Right ventricle myocardium superior (tissue), 1 donor: ENCODE measurements around the gene ATP6AP2. TPM values are rescaled to one million over a fixed set of nuclear protein-coding genes. Genes with fewer than 3 reads are reported as not detected.

Source experiments
- ATAC-seq: fragments of 200-7000 bp; cut with Tn5 transposase; one replicate; pipeline ENCODE4 v1.9.1; 2020; ENCODE audit warnings: mild to moderate bottlenecking; ENCODE audit not compliant: poor library complexity
- DNase-seq: peaks from one replicate; pipeline ENCODE4 v3.0.0-alpha.2; 2020
- intact Hi-C: fragments of 100-400 bp; cut with DNase I; formaldehyde crosslinking; loops from one replicate; pipeline ENCODE4 v1.11.2; 2022
- total RNA-seq: library from RNA; stranded (reverse); fragmentation: NEBNext Ultra II Directional; extraction: Animal tissue kit (Norgen Biotek cat#: 25700); gene quantifications from one replicate; pipeline ENCODE4 v1.2.1, GENCODE V29; 2021
- donor health status: DM: no; HTN: yes; CAD: no; lungs with severe emphysema.

Gene ATP6AP2
- total RNA-seq, 1 donor from 2014 or later, result 41.0 TPM

GRCh38 chrX:40623139-40623536 lies 42.4 kb downstream of the ATP6AP2 start, which contains the start of gene MPC1L:
Gene MPC1L (plus strand): TSS chrX:40623428. CDS start chrX:40623566, 138 bp downstream.
- intact Hi-C loops, result no loop called here
- no peak for ATAC-seq
- no peak for DNase-seq

- no peak for ATAC-seq
- intact Hi-C loops, result no loop called here
Observed at GRCh38 chrX:40623665-40624064, 42.9 kb downstream of the ATP6AP2 start.

GRCh38 chrX:40625294-40625693 lies 44.5 kb downstream of the ATP6AP2 start:
- ATAC-seq (no peak), DNase-seq (no peak)
- intact Hi-C loops, result no loop called here

More at GRCh38 chrX:40623665-40624064, 42.9 kb downstream of the ATP6AP2 start:
- no peak for DNase-seq

GRCh38 chrX:40628506-40628905 lies 47.7 kb downstream of the ATP6AP2 start:
- ATAC-seq (no peak), DNase-seq (no peak)
- intact Hi-C loops, result no loop called here

- ATAC-seq, result no peak
- intact Hi-C loops, result no loop called here
- DNase-seq, result no peak
Observed at GRCh38 chrX:40632199-40632598, 51.4 kb downstream of the ATP6AP2 start.

- no peak for DNase-seq
- no peak for ATAC-seq
- intact Hi-C loops, result no loop called here
Observed at GRCh38 chrX:40637687-40638086, 56.9 kb downstream of the ATP6AP2 start.

- ATAC-seq (peak; percentile 1), DNase-seq (no peak)
- intact Hi-C loops, result no loop called here
Observed at GRCh38 chrX:40644176-40644575, 63.4 kb downstream of the ATP6AP2 start.

- ATAC-seq (peak; percentile 46), DNase-seq (peak; percentile 47)
- intact Hi-C loops, result no loop called here
Observed at GRCh38 chrX:40644821-40645358, 64.1 kb downstream of the ATP6AP2 start.

GRCh38 chrX:40646489-40647306 lies 65.9 kb downstream of the ATP6AP2 start:
- peak; percentile 56 for DNase-seq
- intact Hi-C loops, result no loop called here
- ATAC-seq, result peak; percentile 59

GRCh38 chrX:40647307-40648197 lies 66.8 kb downstream of the ATP6AP2 start, which contains the start of gene CXorf38:
Gene CXorf38 (minus strand): TSS chrX:40647561. CDS start chrX:40647520, 41 bp downstream.
- DNase-seq (peak; percentile 94), ATAC-seq (peak; percentile 94)
- intact Hi-C loops, result no loop called here

- intact Hi-C loops, result loop anchor here (5.0 kb wide), 1 partner anchor 141 kb away; no protein-coding TSS in a partner anchor
- ATAC-seq, result no peak
- DNase-seq, result peak; percentile 42
Observed at GRCh38 chrX:40651620-40652223, 71.0 kb downstream of the ATP6AP2 start.

- intact Hi-C loops, result loop anchor here (5.0 kb wide), 1 partner anchor 140 kb away; no protein-coding TSS in a partner anchor
- ATAC-seq, result no peak
- DNase-seq, result no peak
Observed at GRCh38 chrX:40652664-40653063, 71.9 kb downstream of the ATP6AP2 start.

GRCh38 chrX:40653535-40653934 lies 72.8 kb downstream of the ATP6AP2 start:
- DNase-seq (no peak), ATAC-seq (no peak)
- intact Hi-C loops, result loop anchor here (5.0 kb wide), 1 partner anchor 139 kb away; no protein-coding TSS in a partner anchor

Other genes starting within 250 kb of the ATP6AP2 start
- gene MPC1L, start 42.5 kb downstream of the ATP6AP2 start, total RNA-seq, result not detected
- gene CXorf38, start 66.6 kb downstream of the ATP6AP2 start, total RNA-seq, result 4.8 TPM
- gene MED14, start 154.6 kb downstream of the ATP6AP2 start, total RNA-seq, result 23.9 TPM